Mesodermal cell (in vitro differentiated cells): ENCODE results near the gene ZNF227. TPM values are rescaled to one million over a fixed set of nuclear protein-coding genes. Genes with fewer than 3 reads are reported as not detected.
"Not testable (repeated sequence)": the region's sequence is repeated elsewhere in the genome, so short reads cannot be mapped to it uniquely, and the experiment has no call there.

Experiments used
- H3K27ac ChIP-seq: 2 replicates; pipeline ENCODE4 v1.7.0; 2013; ENCODE audit warnings: mild to moderate bottlenecking, low read depth, low read length, moderate library complexity; ENCODE audit not compliant: severe bottlenecking
- H3K36me3 ChIP-seq: 2 replicates; pipeline ENCODE4 v1.7.1; 2013; ENCODE audit warnings: mild to moderate bottlenecking, low read length, moderate library complexity; ENCODE audit not compliant: control insufficient read depth, insufficient read depth
- H3K4me1 ChIP-seq: one replicate; pipeline ENCODE4 v1.7.1; 2013; ENCODE audit warnings: mild to moderate bottlenecking, low read length; ENCODE audit not compliant: insufficient read depth, control insufficient read depth, poor library complexity, severe bottlenecking
- H3K4me3 ChIP-seq: 2 replicates; pipeline ENCODE4 v1.7.0; 2013; ENCODE audit warnings: low read length, control low read depth, mild to moderate bottlenecking; ENCODE audit not compliant: insufficient read depth, poor library complexity, severe bottlenecking; ENCODE audit errors: extremely low read depth
- H3K9me3 ChIP-seq: 2 replicates; pipeline ENCODE4 v1.7.1; 2013; ENCODE audit warnings: mild to moderate bottlenecking, low read length, moderate library complexity; ENCODE audit not compliant: control insufficient read depth
- WGBS, 2 experiments: methylation state at CpG; one replicate each; pipeline ENCODE4 v1.1.5; 2013; ENCODE audit warnings: missing lambda C conversion rate in 2 of 2; ENCODE audit not compliant: insufficient coverage in 2 of 2; 5-methylcytosine and 5-hydroxymethylcytosine counted together
- polyA plus RNA-seq, 2 experiments: library from polyadenylated mRNA; stranded (reverse); fragments of 50-300 nt; gene quantifications; one replicate each; pipeline ENCODE4 v1.2.3, GENCODE V29; 2013

ZNF227 gene
- polyA plus RNA-seq (2013, experiment 1 of 2): 10.8 TPM
- polyA plus RNA-seq (2013, experiment 2 of 2): 12.3 TPM

- peak within 1 kb of the TSS; percentile 84 for H3K4me3 ChIP-seq
- H3K9me3 ChIP-seq: no peaks in the 10 kb centered on the region
- peak within 1 kb of the TSS; percentile 74 for H3K27ac ChIP-seq
- 0 to 2% methylated on average over 12 to 19 of the region's 37 CpGs for WGBS, 2 experiments
- peaks cover 3% of the 10 kb centered on the region for H3K4me1 ChIP-seq
- peaks cover 26% of the 10 kb centered on the region for H3K36me3 ChIP-seq
These were observed at the start of gene ZNF227 for GRCh38 chr19:44212250-44212865. TSS of gene ZNF227 (plus strand) at chr19:44212532. CDS start at chr19:44217793, 5,261 bp downstream.

- Histone ChIP-seq H3K4me3 (no peak overlapping the region), H3K36me3 (peaks cover 23% of the 10 kb centered on the region), H3K27ac (no peak overlapping the region), H3K9me3 (peaks cover under 1% of the 10 kb centered on the region), H3K4me1 (no peaks in the 10 kb centered on the region)
- WGBS, 2 experiments: 100% methylated on average over 1 to 2 of the region's 2 CpGs
These were observed 48.5 kb upstream of the ZNF227 start for GRCh38 chr19:44163789-44164188.

GRCh38 chr19:44164327-44164672 is 48.0 kb upstream of the ZNF227 start:
- WGBS, 2 experiments: 86 to 95% methylated on average over 2 of the region's 3 CpGs
- peak overlapping the region; percentile 77 for H3K27ac ChIP-seq
- peaks cover 28% of the 10 kb centered on the region for H3K36me3 ChIP-seq
- H3K9me3 ChIP-seq: no peaks in the 10 kb centered on the region
- H3K4me1 ChIP-seq: no peaks in the 10 kb centered on the region
- H3K4me3 ChIP-seq: peak overlapping the region; percentile 92

- Histone ChIP-seq H3K36me3 (peaks cover 34% of the 10 kb centered on the region), H3K4me3 (peak within 1 kb of the TSS; percentile 92), H3K4me1 (no peaks in the 10 kb centered on the region), H3K9me3 (no peaks in the 10 kb centered on the region), H3K27ac (peak within 1 kb of the TSS; percentile 77)
- 0 to 1% methylated on average over 19 to 21 of the region's 32 CpGs for WGBS, 2 experiments
These were observed 47.4 kb upstream of the ZNF227 start, which contains the start of gene ZNF226 for GRCh38 chr19:44164673-44165512. TSS of gene ZNF226 (plus strand) at chr19:44165100. CDS start at chr19:44170081, 4,981 bp downstream.

- peaks cover 84% of the 10 kb centered on the region for H3K36me3 ChIP-seq
- not testable (repeated sequence) for H3K4me1 ChIP-seq, H3K9me3 ChIP-seq, H3K4me3 ChIP-seq, H3K27ac ChIP-seq
- 83 to 88% methylated on average over 1 of the region's 6 CpGs for WGBS, 2 experiments
These were observed 41.7 kb upstream of the ZNF227 start for GRCh38 chr19:44170660-44171059.

- Histone ChIP-seq H3K36me3 (peaks cover 60% of the 10 kb centered on the region), H3K9me3 (peaks cover 28% of the 10 kb centered on the region), H3K27ac (no peak overlapping the region), H3K4me3 (no peak overlapping the region), H3K4me1 (no peaks in the 10 kb centered on the region)
- WGBS, 2 experiments: 92 to 100% methylated on average over 1 to 2 of the region's 3 CpGs
These were observed 35.7 kb upstream of the ZNF227 start for GRCh38 chr19:44176590-44176989.

GRCh38 chr19:44180968-44181367 is 31.4 kb upstream of the ZNF227 start:
- Histone ChIP-seq H3K36me3 (peaks cover 16% of the 10 kb centered on the region), H3K4me3 (no peak overlapping the region), H3K27ac (no peak overlapping the region), H3K4me1 (no peaks in the 10 kb centered on the region), H3K9me3 (peaks cover 19% of the 10 kb centered on the region)

- 94% methylated on average over 2 of the region's 10 CpGs; no CpG with 5 or more reads in 1 of the 2 experiments for WGBS, 2 experiments
- peaks cover 4% of the 10 kb centered on the region for H3K36me3 ChIP-seq
These were observed 30.2 kb upstream of the ZNF227 start for GRCh38 chr19:44182145-44182544.

GRCh38 chr19:44190020-44190419 is 22.3 kb upstream of the ZNF227 start:
- H3K36me3 ChIP-seq: no peaks in the 10 kb centered on the region
- H3K4me3 ChIP-seq: no peak overlapping the region
- no peaks in the 10 kb centered on the region for H3K4me1 ChIP-seq
- no peak overlapping the region for H3K27ac ChIP-seq
- no peaks in the 10 kb centered on the region for H3K9me3 ChIP-seq
- WGBS, 2 experiments: no CpG with 5 or more reads among the region's 6 CpGs

More at GRCh38 chr19:44182145-44182544, 30.2 kb upstream of the ZNF227 start:
- Histone ChIP-seq H3K4me1 (no peaks in the 10 kb centered on the region), H3K9me3 (peaks cover 7% of the 10 kb centered on the region), H3K4me3 (no peak overlapping the region), H3K27ac (no peak overlapping the region)

- Histone ChIP-seq H3K4me1 (no peaks in the 10 kb centered on the region), H3K36me3 (no peaks in the 10 kb centered on the region), H3K27ac (no peak overlapping the region), H3K4me3 (no peak overlapping the region), H3K9me3 (no peaks in the 10 kb centered on the region)
- 76 to 89% methylated on average over 4 of the region's 5 CpGs for WGBS, 2 experiments
These were observed 20.2 kb upstream of the ZNF227 start for GRCh38 chr19:44192127-44192526.

GRCh38 chr19:44196772-44197171 is 15.6 kb upstream of the ZNF227 start:
- Histone ChIP-seq H3K9me3 (no peaks in the 10 kb centered on the region), H3K4me1 (no peaks in the 10 kb centered on the region), H3K4me3 (no peak overlapping the region), H3K36me3 (no peaks in the 10 kb centered on the region), H3K27ac (no peak overlapping the region)
